NCI-H1417 treated with DMSO at 0.1 percent for 48 hours (cell line): ENCODE data around the gene CNTN6.

Source experiments
- DNase-seq: peaks from one replicate; lab custom pipeline; 2025; lab: John Stamatoyannopoulos, UW

The CNTN6 gene

GRCh38 chr3:1423566-1424089 lies 330.8 kb downstream of the CNTN6 start:
- DNase-seq, result no peak

DNA sequence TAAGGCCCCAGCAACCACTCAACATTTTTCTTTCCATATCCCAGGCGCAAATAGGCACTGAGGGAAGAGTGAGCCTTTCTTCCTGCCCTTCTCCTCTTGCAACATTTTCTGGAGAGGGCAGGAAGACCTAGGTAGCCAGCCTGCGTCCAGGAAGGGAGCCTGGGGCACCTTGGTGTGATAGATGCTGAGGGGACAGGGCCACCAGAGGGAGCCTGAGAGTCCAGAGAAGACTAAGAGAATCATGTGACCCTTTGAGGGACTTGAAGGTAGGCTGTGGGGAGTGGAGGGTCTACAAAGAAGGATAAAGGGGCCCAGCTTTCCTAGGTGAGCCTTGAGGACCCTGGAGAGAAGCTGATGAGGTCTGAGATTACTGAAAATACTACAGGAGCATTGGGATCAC lies 346.6 kb downstream of the CNTN6 start:
- DNase-seq, result no peak

DNA sequence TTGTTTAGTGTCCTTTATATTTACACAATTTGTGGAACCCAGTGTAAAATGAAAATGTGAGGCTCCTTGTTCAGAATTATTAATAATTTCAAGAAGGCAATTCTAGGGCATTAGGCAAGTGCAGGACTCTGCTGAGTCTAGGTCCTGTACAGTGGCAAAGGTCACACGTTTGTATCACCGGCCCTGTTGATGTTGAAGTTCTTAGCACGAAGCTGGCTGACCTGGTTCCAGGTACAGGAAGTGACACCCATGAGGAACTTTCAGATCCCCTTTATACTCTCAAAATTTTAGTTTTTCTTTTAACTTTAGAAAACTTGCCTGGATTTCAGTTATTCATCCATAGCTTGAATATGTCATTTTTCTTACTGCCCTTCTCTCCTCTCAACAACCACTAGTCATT lies 349.4 kb downstream of the CNTN6 start:
- DNase-seq, result no peak

DNA sequence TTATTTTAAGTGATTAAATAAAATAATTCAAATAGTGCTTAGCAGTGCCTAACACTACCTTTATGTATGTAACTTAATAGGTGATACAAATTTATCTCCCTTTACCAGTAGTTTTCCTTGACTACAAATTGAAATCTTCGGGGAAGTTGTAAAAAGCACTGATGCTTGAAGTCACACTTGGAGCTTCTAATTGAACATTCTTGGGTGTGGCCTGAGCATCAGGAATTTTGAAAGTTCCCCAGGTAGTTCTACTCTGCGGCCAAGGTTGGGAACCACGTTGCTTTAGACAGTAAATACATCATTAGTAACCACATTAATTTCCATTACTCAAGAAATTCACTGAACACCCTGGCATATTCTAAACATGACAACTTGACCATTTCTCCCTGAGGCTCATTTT lies 351.4 kb downstream of the CNTN6 start:
- DNase-seq, result no peak

DNA sequence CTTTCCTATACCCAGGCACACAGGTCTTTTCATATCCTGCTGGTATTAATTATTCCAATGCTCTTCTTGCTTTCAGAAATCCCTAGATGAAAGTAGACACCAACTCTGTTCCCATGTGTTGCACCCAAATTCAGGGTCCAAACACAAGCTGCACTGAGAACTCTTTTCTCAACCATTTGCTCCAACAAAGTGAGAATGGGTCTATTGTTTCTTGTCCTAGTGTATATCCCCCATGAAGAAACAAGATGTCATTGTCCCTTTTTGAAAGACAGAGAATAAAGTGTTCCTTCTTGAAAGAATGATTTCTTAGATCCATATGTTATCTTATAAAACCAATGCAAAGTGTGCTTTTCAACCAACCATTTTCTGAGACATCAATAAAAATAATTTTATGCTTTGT lies 353.7 kb downstream of the CNTN6 start:
- DNase-seq, result no peak

DNA sequence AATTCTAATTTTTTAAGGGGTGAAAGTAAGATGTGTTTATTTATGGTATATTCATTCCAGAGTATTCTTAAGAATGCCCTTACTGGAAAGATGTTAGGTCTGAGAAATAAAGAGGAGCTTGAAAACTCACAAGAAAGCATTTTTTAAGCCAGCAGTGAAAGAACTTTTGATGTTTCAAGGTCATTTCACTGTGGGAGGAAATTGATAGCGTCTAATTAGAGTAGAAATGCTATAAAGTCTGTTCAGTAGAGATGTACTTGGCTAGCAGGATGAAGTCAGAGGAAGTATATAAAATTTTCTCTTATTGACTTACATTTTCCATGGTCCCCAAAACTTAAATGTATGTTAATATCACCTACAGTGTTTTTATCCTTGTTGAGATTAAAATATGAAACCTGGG lies 354.6 kb downstream of the CNTN6 start:
- no peak for DNase-seq

DNA sequence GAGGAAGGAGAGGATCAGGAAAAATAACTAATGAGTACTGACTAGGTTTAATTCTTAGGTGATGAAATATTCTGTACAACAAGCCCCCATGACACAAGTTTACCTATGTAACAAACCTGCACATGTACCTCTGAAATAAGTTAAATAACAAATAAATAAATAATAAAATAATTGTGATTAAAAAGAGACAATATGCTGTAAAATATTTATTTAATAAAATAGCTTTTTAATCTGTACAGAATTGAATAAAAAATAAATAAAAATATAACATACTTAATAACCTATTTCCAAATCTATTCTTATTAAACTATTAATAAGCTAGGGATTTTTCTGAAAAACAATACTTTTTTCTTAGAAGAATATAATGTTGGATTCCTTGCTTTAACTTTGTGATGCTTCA lies 355.6 kb downstream of the CNTN6 start:
- DNase-seq, result no peak
